ENCODE measurements around the gene VSTM2B.
"Not testable (repeated sequence)": the region's sequence is repeated elsewhere in the genome, so short reads cannot be mapped to it uniquely, and the experiment has no call there.

Gene VSTM2B

DNA sequence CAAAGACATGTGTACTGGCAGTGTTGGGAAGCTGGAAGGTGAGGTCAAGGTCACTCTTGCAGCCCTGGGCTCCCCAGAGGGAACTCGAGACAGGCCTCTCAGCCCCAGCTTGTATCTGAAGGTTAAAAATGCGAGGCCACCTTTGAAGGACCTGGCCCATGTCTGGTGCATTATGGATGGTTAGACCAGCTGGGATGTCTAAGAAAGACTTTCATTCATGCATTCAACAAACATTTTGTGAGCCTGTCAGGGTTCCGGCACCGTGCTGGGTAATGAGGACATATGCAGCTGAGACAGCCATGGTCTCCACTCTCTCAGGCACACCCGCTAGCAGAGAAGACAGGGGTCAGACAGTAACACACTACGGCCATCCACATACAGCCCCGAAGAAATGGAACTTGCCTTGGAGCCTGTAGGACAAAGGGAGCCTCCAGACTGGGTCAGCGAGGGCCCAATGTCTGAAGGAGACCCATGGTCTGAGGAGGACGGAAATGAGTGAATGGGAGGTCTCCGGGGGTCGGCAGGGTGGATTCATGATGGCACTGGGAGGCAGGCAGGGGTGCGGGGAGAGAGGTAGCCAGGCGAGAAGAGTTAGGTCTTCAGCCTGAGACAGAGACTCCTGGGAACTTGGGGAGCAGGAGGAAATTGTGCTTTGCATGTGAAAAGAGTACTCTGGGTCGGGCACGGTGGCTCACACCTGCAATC is 19.0 kb downstream of the VSTM2B start:
- in situ Hi-C loops (cut with HindIII; ENCODE audit: low sequenced_read_pairs), result no loop called here

DNA sequence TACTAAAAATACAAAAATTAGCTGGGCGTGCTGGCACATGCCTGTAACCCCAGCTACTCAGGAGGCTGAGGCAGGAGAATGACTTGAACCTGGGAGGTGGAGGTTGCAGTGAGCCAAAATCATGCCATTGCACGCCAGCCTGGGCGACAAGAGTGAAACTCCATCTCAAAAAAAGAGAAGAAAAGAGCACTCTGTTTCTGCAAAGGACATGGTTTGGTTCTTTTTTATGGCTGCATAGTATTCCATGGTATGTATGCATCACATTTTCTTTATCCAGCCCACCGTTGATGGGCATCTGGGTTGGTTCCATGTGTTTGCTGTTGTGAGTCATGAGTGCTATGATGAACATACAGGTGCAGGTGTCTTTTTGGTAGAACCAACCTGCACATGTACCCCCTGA is 19.7 kb downstream of the VSTM2B start:
- in situ Hi-C loops (cut with HindIII; ENCODE audit: low sequenced_read_pairs), result not testable (repeated sequence)

DNA sequence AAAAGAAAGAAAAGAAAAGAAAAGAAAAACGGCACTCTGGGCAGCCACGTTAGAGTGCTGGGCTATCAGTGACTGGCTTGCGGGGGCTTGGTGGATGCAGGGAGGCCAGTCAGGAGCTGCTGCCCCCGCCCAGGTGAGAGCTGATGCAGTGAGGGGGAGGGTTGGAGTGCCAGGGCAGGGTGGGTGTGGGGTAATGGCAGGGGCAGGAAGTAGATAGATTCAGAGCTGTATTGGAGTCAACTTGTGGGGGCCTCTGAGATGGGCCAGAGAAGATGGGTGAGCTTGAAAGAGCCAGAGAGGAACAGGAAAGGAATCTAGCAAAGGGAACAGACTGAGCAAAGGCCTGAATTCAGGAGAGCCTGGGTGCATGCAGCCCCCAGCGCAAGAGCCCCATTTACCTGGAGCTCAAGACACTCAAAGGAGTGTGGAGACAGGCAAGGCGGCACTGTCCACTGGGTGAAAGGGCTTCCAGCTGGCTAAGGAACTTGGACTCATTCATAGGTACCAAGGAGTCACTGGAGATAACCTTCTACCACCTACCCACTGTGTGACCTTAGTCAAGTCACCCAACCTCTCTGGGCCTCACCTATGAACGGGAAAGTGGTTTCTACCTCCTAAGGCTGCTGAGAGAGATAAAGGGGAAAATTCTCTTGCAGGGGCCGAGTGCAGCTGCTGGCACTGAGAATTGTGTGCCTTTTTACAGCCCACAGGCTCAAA is 20.2 kb downstream of the VSTM2B start:
- in situ Hi-C loops (cut with HindIII; ENCODE audit: low sequenced_read_pairs), result no loop called here

DNA sequence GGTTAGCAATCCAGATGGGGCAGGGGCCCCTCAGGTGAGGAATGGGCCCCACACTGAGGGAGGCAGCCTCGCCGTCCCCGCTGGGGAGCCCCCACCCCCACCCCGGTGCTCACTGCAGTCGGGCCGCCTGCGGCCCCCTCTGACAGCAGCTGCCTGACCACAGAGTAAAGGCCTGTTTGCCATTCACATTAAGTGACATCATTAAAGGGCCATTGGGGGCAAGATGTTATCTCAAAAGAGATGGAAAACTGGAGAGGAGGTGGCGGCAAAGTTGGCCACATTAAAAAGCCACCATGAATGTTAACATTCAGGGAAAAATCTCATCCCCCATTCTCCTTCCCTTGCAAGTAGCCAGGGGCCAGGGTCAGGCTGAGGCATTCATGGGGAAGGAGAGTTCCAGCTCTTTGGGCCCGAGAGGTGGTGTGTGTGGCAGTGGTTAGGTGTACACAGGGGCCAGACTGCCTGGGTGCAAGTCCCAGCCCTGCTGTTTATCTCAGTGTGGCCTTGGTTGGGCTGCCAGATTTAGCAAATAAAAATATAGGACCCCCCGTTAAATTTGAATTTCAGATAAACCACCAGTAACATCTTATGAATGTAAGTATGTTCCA is 20.9 kb downstream of the VSTM2B start:
- in situ Hi-C loops (cut with HindIII; ENCODE audit: low sequenced_read_pairs), result no loop called here

DNA sequence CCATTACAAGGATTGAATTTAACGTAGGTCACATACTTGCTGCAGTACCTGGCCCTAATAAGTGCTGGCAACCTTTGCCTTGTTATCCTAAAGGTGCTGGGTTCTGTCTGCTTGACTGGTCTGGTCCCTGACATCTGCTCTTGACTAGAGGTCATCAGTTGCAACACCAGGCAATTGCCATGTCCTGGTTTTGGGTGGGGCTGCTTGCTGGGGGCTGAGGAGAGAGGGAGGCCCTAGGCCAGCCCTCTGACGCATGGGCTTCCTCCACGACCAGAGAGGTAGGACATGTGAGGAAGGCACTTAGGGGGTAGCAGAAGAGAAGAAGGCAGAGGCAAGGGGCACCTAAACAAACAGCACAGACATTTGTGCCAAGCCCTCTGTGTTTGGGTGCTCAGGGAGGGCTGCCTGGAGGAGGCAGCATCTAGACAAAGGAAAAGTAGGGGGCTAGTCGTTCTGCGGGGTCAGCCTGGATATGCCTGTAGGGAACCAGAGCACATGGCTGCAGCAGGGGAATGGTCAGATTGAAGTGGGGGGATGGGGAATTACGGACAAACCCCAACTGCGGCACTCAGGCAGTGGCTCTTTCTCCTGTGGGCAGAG is 21.7 kb downstream of the VSTM2B start:
- in situ Hi-C loops (cut with HindIII; ENCODE audit: low sequenced_read_pairs), result no loop called here

DNA sequence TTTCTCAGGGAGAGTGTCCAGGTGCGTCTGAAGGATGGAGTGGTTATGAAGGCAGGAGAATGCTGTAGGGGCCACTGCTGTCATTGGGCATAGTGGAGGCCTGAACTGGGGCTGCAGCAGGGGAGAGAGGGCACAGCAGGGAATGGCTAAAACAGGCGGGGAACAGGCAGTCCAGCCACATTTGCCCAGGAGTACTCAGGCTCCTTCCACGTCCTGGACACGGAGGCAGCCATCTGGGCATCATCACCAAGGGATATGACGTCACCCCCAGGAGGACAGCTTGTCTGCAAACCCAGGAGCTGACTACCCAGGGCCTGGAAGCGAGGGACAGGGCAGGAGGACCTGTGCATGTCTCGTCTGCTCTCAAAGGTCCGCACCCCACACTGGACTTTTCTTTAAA is 22.2 kb downstream of the VSTM2B start:
- in situ Hi-C loops (cut with HindIII; ENCODE audit: low sequenced_read_pairs), result no loop called here

DNA sequence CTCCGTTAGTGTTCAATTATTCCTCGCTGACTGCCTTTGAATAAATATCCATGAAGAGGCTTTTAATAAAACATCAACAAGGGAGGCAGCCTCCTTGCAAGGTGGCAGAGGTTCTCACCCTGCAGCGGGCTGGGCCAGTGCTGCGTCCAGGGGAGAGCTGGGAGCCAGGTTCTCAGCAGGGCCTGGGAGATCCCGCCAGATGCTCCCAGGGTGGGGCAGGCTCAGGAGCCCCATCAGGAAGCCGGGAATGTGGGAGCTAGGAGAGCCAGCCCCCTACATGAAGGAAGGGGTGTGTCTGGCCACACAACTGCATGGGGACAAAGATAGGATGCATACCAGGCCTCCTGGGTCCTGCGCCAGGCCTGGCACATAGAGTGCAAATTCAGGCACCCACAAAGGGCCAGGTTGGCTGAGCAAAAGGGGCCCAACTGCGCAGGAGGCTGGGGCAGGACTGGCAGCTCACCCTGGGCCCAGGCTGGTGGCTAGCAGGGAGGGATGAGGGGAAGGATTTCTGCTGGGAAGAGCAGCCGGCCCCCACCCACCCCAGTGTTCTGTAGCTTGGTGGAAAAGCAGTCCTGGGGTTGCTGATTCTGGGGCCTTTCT is 22.8 kb downstream of the VSTM2B start:
- in situ Hi-C loops (cut with HindIII; ENCODE audit: low sequenced_read_pairs), result no loop called here

DNA sequence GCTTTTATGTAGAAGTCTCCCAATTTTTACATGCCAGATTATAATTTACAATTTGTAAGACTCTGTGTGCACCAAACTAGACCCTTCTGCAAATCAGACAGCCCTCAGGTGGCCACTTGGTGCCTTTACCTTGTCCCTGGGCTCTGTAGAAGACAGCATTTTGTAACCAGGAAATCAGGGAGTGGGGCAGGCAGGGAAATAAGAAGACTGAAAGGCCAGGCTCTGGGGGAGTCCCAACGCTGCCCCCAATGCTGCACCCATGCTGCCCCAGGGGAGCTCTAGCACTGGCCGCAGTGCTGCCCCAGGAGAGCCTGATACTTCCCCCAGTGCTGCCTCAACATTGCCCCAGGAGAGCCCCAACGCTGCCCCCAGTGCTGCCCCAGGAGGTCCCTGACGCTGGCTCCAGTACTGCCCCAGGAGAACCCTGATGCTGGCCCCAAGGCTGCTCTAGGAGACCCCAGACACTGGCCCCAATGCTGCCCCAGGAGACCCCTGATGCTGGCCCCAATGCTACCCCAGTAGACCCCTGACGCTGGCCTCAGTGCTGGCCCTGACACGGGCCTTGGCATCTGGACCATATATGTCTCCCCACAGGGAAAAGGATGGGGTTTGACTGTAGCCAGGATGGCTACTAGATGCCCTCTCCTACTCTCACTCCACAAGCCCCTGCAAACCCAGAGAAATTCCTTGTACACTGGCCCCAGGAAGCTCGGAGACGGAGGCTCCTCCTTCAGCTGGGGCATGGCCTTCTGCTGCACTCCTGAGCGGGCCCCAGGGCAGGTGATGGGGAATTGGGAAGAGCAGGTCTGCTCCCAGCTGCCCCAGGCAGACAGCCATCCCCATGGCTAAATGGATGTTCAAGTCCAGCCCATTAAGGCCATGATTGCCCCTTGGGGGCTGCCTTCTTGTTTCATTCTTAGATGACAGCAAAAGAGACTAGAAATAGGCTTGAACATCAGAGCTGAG is 23.6 kb downstream of the VSTM2B start:
- in situ Hi-C loops (cut with HindIII; ENCODE audit: low sequenced_read_pairs), result no loop called here

DNA sequence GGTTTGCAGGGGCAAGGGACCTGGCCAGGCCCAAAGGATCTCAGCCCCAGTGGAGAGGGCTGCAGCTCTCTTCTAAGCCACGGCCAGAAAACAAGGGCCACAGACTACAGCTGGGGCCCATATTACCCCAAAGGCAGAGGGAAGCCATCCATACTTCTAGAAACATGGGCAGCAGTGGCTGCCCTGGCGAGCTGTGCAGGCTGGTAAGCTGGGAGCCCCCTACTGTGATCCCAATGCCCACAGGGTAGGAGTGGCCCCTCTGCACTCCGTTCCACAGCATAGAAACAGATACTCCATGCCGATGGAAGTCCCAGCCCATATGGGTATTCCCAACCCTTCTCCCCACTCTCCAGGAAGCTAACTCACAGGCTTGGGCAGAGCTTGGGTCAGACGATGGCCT is 25.1 kb downstream of the VSTM2B start:
- in situ Hi-C loops (cut with HindIII; ENCODE audit: low sequenced_read_pairs), result no loop called here

DNA sequence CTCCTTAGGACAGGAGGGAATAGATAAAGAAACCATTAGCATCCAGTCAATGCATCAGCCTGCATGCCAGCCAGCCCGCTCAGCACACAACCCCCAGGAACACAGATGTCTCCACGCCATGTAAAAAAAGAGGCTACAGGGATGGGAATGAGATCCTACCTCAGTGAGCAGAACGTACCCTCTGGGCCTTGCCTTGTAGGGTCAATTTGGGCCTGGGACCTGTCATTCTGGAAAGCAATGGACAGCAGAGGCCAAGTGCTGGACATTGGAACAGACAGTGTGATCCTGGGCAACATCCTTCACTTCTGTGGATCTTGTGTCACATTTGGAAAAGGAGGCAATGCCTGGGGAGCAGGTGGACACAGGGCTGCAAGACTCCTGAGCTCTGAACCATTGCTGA is 26.0 kb downstream of the VSTM2B start:
- in situ Hi-C loops (cut with HindIII; ENCODE audit: low sequenced_read_pairs), result no loop called here

DNA sequence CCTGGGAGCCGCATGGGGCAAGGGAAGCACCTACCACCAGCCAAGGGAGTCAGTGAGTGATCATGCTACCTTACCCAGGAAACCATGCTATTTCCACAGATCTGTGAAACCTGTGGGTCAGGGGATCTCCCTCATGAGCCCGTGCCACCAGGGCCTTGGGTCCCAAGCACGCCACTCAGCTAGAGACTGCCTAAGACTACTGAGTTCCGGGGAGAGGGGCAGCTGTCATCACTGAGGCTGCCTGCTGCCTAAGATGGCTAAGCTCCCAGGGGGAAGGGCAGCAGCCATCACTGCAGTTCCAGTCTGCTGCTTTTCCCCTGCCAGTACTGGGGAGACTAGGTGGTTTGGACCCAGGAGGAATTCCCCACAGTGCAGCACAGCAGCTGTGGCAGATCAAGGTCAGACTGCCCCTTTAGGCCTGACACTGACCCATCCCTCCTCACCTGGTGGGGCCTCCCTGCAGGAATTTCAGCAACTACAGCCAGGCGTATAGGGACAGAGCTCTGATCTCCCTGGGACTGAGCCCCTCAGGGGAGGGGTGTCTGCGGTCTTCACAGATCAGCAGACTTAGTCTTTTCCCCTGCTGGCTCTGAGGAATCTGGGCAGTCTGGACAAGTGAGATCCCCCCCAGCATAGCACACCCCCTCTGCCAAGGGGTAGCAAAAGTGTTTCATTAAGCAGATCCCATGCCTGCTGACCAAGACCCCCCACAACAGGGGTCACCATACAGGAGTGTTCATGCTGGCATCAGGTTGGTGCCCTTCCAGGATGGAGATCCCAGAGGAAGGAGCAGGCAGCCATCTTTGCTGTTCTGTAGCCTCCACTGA is 26.9 kb downstream of the VSTM2B start:
- in situ Hi-C loops (cut with HindIII; ENCODE audit: low sequenced_read_pairs), result no loop called here

DNA sequence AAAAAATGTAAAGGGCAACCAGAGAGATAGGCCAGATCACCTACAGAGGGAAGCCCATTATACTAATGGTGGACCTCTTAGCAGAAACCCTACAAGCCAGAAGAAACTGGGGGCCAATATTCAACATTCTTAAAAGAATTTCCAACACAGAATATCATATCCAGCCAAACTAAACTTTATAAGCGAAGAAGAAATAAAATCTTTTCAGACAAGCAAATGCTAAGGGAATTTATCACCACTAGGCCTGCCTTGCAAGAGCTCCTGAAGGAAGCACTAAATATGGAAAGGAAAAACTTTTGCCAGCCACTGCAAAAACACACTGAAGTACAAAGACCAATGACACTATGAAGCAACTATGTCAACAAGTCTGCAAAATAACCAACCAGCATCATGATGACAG is 28.4 kb downstream of the VSTM2B start:
- in situ Hi-C loops (cut with HindIII; ENCODE audit: low sequenced_read_pairs), result no loop called here

DNA sequence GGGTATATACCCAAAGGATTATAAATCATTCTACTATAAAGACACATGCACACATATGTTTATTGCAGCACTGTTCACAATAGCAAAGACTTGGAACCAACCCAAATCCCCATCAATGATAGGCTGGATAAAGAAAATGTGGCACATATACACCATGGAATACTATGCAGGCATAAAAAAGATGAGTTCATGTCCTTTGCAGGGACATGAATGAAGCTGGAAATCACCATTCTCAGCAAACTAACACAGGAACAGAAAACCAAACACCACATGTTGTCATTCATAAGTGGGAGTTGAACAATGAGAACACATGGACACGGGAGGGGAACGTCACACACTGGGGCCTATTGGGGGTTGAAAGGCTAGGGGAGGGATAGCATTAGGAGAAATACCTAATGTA is 33.3 kb downstream of the VSTM2B start:
- in situ Hi-C loops (cut with HindIII; ENCODE audit: low sequenced_read_pairs), result not testable (repeated sequence)

DNA sequence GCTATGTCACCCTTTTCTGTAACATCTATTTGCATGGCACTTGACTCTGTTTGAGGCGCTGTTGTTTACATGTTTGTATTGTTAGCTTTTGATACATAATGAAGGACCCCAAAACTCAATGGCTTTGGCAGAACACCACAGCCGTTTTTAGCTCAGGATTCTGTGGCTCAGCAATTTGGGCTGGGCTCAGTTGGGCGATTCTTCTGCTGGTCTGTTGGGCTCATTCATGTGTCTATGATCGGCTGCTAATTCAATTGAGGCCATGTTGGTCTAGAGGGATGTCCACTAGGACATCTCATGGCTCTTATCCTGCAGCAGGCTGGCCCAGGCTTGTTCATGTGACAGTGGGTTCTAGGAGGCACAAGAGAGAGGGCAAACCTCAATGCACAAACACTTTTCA is 33.9 kb downstream of the VSTM2B start:
- in situ Hi-C loops (cut with HindIII; ENCODE audit: low sequenced_read_pairs), result no loop called here

DNA sequence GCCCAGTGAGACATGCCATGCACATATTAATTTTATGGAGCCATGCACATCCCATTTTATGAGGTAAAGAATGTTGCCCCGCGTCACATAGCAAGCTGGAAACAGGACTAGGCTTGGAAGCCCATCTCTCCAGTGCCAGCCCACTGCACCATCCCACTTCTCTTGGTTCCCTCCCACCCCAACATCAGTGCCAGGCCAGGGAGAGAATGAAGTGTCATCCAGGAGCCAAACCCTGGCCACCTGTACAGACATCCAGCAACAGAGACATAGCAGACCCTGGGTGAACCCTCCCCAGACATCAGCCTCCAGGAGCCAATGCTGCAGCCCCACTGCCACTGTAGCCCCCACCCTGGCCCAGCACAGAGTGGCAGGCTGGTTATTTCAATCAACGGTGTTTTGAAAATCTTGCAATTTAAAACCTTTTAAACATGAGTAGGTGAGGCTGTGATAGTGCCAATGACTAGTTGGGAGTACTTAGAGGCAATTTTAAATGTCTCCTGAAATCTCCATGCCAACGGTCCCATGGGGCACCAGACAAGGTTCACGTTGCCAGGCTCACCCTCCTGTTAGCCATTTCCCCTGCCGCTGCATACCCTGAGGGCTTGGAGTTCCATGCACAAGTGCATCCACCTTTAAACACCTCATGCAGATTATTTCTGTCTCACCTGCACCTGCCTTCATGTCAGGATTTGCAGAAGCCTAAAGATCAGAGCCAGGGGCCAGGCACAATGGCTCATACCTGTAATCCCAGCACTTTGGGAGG is 34.7 kb downstream of the VSTM2B start:
- in situ Hi-C loops (cut with HindIII; ENCODE audit: low sequenced_read_pairs), result no loop called here

DNA sequence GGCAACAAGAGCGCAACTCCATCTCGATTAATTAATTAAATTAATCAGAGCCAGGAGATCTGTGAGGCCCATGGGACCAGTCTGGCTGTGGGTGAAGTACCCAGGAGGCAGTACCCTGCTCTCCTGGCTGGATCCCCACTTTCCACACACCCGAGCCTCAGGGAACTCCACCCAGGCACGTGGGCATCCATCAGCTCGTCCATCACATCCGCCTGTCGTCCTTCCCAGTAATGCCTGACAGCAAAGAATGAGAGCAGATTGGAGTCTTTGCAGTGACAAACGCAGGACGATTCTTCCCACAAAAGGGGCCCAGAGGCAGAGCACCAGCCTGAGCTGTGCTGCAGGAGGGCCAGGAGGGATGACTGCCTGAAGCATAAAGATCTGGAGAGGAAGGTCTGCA is 35.8 kb downstream of the VSTM2B start:
- in situ Hi-C loops (cut with HindIII; ENCODE audit: low sequenced_read_pairs), result no loop called here

DNA sequence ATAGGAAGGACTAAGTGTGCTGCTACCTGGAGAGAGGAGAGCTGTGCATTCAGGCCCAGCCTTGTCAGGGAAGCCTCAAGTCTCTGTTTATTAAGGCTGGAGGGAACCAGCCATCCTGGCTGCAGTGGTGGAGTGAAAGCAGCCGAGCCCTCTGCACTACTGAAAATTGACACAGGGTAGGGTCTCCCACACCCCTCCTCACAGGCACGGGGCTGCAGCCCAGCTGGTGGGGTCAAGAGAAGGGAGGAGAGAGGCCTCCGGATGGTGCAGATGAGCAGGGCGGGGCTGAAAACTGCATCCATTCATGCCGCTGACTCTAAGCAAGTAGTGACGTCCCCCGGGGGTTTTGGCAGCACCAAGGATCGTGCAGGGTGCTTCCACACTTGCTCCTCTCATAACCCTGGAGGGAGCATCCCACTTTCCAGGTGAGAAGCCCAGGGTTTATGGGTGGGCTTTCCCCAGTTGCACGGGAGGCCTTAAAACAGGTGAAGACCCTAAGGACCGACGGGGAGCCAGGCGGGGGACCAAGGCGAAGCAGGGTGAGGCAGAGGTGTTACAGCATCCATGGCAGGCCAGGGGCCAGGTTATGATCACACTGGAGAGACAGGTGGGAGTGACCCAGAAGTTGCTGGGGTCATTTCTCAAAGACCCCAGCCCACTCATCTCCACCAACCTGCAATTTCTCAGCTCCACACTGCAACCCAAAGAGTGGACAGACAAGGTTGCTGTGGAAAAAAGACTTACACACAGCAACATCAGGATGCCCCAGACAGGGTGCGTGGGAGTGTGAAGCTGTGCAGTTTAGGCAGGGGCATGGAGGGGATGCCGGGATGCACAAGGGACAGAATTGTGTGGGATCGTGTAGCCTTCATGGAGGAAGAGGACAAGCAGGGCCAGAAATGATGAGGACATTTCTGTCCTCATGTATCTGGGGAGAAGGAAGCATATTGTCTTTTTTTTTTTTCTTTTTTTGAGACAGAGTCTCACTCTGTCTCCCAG is 36.8 kb downstream of the VSTM2B start:
- in situ Hi-C loops (cut with HindIII; ENCODE audit: low sequenced_read_pairs), result no loop called here

Data from DLD1 (cell line).